NCI-H2196 treated with DMSO at 0.1 percent for 48 hours (cell line): ENCODE measurements around the gene DCAF15.
A peak's percentile ranks its signal among the peaks of the same experiment; 100 is the strongest.

Experiments
- DNase-seq: peaks from one replicate; lab custom pipeline; 2025; ENCODE audit not compliant: unreplicated experiment; lab: John Stamatoyannopoulos, UW

DCAF15 gene

DNA sequence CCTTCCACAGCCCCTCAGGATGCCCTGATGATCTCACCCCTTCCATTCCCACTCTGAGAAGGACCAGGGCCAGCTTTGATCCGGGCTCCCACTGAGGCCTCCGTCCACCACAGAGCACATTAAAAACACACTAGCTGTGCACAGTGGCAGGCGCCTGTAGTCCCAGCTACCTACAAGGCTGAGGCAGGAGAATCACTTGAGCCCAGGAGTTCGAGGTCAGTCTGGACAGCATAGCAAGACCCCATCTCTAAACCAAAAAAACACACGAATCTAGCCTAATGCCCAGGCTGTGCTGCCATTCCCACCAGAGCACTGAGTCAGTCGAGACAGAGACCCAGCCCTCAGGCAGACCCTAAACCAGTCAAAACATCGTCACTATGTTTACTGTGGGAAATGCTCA is 39.7 kb downstream of the DCAF15 start:
- no peak for DNase-seq

DNA sequence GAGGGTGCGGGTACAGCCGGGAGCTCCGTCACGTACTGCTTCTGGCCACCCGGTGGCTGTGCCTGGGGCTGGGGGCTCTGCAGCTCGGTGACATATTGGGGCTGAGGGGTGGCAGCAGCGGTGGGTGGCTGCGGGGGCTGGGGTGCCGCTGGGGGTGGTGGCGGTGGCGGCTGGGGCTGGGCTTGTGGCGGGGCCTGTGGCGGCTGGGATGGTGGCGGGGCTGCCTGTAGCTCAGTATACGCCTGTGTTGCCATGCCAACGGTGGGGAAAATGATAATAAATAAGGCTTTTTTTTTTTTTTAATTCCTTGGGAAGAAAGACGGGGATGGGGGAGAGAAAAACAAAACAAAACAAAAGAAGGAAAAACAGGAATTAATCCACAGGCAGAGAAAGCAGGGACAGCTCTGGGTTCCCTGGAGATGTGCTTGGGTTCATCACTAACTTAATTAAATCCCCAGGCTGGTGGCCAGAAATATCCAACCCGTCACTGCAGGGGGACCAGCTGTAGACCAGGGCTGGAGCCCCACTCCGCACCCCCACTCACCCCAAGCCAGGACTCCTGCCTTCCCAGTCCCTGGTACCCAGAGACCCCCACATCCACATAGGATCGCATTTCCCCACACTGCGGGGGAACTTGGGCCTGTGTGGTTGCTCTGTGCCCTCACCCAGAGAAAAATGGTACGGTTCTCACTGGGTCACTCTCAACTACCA is 41.4 kb downstream of the DCAF15 start:
- DNase-seq = no peak

DNA sequence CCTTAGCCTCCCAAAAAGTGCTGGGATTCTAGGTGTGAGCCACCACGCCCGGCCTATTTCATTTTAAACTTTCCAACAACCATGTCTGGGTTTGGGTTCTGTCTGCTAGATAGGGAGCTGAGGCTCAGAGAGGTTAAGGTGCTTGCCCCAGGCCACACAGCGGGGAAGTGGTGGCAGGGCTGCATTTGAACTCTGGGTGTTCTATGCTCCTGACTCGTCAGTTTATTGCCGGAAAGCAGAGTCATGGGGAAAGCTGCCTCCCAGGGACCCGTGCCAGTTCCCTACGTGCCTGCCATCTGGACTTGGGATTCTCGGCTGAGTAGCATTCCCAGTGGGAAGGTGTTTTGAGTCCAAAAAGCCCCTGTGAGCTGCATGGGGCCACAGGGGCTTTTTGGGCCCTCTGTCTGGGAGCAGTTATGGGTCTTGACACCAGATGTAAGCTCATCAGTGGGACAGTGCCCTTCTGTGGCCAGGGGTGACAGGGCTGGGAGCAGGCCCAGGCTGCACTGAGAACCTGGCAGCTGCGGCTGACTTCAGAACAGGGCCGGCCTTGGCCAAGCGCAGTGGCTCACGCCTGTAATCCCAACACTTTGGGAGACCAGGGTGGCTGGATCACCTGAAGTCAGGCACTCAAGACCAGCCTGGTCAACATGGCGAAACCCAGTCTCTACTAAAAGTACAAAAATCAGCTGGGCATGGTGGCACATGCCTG is 42.9 kb downstream of the DCAF15 start:
- DNase-seq = no peak

DNA sequence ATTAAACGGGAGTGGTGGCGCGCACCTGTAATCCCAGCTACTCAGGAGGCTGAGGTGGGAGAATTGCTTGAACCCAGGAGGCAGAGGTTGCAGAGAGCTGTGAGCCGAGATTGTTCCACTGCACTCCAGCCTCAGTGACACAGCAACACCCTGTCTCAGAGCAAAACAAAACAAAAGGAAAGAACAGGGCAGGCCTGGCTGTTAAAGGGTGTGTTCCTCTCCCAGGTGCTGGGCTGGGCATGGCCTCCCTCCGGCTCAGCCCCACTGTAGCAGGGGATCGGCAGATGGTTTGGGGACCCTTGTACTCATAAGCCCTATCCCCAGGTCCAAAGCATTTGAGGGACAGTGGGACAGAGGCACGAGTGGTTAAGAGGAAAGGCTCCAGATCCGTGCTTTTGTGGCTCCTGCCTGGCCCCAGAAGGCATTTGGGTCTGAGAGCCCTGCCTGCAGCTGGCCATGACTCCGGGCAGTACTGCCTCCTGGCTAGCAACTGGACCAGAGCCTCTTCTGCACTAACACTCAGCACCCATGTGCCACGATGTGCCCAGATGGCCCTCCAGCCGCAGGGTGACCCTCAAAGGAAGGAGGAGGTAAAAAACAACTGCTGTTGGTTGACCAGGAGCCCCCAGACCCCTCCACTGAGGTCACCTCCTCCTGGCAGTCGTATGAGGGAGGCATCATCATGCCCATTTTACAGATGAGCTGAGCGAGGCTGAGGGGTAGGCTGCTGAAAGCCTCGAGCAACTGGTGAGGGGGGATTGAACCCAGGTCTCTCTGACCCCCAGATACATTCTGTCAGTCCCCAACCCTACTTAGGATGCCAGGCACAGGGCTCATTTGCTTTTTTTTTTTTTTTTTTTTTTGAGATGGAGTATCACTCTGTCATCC is 43.8 kb downstream of the DCAF15 start:
- no peak for DNase-seq

DNA sequence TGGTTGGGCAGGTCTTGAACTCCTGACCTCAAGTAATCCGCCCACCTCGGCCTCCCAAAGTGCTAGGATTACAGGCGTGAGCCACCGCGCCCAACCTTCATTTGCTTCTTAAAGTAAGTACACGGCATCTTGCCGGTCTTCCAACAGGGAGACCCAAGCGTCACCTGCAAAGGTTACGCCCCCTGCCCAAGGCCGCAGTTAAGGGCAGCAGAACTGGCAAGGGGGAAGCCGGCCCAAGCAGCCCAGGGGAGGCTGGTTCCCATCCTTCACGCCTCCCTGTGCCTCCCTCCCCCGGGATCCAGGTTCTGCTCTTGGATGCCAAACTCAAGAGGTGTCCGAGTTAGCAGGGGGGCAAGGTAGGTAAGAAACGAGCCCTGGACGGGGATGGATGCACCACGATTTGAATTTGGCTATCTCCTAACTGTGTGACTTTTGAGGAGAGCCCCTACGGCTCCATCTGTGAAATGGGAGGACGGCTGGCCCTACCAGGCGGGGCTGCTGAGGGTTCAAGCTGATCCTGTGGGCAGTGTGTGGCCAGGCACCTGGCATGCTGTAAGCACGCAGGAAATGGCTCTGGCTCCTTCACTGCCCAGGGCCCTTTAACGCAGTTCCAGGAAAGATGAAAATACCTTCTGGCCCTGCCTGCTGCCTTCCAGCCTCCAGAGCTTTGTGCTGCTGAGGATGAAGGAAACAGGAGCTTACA is 44.8 kb downstream of the DCAF15 start:
- no peak for DNase-seq

DNA sequence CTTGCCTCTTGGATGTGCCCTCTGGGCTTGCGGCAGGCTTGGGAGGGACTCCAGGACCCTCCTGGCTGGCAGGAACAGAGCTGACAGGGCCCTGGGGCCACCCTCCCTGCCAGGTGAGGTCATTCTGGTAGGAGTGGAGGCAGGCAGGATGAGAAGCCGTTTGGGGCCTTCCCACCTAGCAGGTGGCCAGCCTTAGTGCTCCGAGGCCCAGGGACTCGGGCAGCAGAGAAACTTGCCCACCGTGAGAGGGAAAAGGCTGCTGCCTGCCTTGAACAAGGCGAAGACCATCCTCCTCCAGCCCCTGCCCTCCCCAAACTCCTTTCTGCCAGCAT is 45.3 kb downstream of the DCAF15 start:
- DNase-seq = no peak

DNA sequence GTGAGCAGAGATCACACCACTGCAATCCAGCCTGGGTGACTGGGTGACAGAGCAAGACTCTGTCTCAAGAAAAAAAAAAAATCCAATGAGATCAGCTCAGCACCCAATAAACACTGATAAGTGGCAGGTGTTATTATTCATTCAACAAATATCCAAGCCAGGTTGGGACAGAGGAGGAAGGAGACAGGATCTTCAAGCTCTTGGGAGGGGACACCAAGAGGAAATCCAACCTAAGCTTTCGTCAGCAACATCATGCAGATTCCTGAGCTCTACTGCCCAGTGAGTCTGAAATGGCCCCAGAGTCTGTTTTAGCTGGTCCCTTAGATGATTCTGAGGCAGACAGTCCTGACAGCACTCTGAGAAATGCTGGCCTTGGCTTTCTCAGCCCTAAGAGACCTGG is 46.1 kb downstream of the DCAF15 start:
- no peak for DNase-seq

DNA sequence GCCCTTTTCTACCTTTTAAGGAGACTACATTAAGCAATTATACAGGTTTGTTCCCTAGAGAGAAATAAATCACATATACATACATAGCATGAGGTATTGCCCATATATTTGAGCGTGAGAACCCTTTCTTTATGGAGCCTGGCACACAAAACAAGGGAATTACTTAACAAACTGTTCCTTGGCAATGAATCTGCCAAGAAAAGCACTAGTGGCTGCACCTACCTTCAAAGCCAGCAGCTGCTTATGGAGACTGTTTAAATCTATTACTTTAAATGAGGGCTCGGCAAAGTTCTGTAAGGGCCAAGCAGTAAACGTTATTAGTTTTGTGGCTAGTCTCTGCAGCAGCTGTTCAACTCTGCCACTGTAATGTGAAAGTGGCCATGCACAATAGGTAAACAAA is 46.8 kb downstream of the DCAF15 start:
- DNase-seq = no peak

DNA sequence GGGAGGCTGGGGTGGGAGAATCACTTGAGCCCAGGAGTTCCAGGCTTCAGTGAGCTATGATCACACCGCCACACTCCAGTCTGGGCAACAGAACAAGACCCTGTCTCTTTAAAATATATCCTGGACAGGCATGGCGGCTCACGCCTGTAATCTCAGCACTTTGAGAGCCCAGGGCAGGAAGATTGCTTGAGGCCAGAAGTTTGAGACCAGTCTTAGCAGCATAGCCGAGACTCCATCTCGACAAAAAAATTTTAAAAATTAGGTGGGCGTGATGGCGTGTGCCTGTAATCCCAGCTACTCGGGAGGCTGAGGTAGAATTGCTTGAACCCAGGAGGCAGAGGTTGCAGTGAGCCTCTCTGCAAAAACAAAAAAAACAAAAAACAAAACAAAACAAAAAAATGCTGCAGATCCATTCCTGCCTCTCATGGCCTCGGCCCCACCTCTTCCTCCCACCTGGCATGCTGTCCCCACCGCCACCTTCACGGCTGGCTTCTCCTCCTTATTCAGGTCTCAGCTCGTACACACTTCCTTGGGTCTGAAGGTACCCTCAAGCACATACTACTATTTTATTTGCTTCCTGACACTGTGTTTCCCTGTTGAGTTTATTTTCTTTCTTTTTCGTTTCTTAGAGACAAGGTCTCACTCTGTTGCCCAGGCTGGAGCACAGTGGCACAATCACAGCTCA is 48.5 kb downstream of the DCAF15 start:
- DNase-seq = no peak

DNA sequence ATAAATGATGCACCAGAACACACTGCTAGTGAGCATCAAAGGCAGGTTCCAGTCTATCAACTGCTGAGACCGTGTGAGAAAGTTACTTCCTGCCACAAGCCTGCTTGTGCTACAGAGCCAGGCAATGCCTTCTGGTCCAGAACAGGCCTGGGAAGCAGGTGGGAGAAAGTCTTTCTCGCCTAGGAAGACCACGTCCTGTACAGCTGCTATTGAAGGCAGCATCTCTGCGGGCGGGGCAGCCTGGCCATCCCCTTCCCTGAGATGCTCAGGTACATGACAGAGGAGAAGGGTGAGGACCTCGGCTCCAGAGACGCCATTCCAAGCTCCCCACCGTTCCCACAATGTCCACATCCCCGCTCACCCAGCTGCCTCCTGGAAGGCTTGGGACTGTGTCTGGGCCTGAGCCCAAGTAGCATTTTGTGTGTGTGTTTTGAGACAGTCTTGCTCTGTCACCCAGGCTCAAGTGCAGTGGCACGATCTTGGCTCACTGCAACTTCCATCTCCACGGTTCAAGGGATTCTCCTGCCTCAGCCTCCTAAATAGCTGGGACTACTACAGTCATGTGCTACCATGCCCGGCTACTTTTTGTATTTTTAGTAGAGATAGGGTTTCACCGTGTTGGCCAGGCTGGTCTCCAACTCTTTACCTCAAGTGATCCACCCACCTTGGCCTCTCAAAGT is 50.4 kb downstream of the DCAF15 start:
- no peak for DNase-seq

DNA sequence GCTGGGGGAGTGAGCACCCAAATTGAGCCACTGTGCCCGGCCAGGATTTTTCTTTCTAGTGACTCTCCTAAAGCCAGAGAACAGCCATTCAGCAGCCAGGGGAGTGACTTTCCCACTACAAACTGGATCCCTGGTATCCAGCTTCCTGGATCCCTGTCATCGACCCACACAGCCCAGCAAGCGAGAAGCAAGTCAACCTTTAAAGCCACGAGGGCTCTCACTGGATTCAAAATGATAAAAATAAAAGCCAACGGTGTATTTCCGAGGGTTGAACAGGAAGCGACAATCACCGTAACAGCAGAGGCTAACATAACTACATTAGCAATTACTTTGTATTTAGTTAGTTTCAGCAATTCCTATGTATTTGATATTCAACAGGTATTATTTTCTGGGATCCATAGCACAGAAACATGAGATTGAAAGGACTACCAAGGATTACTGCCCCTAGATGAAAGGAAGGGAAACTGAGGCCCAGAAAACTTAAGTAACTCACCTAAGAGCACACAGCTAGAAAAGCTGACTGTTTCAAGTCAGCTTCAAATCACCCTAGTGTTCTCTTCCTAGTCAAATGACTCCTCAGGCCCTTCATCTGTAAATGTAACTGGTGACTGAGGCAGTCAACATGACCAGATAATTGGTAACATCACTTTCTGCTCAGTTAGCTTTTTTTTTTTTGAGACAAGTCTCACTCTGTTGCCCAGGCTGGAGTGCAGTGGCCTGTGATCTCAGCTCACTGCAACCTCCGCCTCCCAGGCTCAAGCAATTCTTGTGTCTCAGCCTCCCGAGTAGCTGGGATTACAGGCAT is 51.1 kb downstream of the DCAF15 start:
- no peak for DNase-seq

DNA sequence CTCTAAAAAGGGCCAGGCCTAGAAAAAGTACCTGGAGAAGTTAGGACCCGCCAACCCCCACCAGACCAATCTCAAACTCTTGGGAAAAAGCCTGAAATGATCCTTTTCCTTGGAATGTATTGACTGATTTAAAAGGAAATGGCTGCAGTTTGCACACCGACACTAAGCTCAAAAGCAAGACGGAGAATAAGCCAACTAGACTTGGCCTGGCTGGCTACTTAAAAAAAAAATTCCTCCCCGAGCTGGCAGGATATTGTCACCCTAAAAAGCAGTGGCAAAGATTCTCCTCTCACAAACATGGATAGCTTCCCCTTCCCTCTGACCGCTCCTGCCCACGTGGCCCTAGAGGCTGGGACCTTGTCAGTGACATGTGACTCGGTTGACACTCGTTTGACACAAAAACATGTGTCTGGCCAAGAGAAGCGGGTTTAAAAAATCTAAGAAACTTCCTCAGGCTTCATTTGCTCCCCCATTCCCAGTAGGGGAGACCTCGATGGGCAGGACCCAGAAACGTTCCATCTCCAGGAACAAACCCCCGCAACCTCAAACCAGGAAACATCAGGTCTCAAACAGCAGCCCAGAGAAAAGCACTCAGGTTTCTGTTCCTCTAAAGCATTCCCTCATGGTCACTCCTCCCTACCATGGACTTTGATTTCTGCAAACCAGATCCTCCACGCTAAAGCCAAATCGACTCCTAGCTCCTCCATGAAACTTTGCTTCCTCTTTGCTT is 52.5 kb downstream of the DCAF15 start:
- DNase-seq = no peak

DNA sequence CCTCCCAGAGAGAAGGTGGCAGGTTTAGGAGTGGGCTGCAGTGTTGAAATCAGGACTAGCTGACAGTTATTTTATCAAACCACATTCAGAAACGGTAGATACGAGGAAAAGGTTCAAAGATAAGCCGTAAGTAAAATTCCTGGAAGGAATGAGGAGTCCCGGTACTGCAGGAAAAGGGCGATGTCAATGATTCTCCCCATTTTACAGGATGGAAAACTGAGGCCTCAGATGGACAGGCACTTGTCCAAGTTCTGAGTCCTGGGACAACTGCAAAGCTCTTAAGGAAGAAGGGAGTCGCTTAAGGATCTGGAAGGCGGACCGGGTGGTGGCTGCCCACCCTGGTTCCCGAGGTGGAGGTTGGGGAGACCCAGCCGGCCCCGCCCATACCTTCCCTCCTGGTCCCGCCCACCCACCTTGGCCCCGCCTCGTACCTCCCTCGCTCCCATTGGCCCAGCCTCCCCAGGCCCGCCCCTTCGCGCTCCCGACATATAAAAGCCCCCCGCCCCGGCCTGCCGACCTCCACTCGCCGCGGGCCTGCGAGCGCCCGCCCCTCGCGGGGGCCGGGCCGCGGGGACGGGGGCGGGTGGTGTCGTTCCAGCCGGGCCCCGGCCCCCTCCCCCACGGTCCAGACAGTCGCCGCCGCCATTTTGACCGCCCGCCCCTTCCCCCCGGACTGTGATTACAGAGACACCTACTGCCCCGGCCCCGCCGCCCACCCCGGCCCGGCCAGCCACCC is 53.2 kb downstream of the DCAF15 start:
- peak; percentile 77 for DNase-seq

DNA sequence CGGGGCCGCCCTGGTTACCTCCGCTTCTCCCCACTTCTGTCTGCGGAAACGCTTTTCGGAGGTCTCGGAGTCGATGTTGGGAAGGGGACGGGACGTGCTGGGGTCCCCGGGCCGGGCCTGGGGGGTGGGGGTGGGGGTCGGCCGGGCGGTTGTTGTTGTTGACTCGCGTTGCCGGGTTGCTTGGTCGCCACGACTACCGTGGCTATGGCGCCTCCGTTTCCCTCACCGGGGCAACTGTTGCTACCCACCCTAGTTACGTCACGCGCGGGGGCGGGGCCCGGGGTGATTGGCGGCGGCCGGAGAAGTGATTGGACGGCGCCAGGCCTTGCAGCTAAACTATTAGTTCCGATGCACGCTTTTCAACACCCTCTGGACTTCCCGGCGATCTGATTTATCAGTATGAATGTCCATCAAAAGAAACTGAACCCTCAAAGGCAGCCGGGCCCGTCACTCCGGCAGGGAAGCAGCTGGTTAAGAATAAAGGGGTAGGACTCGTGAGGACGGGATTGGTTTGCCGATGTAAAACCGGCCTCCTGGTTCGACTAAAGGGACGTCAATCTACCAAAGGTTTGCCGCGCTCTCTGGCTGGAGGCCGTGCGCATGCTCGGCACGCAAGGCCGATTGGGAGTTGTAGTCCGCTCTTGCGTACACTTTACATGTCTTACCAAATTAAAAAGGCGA is 53.9 kb downstream of the DCAF15 start, which contains the start of gene RFX1:
Gene RFX1, minus strand, starts transcription at position 236 of the 681 bp plus-strand sequence. CDS start 12,477 bp downstream, outside the sequence.
- DNase-seq = peak; percentile 99

DNA sequence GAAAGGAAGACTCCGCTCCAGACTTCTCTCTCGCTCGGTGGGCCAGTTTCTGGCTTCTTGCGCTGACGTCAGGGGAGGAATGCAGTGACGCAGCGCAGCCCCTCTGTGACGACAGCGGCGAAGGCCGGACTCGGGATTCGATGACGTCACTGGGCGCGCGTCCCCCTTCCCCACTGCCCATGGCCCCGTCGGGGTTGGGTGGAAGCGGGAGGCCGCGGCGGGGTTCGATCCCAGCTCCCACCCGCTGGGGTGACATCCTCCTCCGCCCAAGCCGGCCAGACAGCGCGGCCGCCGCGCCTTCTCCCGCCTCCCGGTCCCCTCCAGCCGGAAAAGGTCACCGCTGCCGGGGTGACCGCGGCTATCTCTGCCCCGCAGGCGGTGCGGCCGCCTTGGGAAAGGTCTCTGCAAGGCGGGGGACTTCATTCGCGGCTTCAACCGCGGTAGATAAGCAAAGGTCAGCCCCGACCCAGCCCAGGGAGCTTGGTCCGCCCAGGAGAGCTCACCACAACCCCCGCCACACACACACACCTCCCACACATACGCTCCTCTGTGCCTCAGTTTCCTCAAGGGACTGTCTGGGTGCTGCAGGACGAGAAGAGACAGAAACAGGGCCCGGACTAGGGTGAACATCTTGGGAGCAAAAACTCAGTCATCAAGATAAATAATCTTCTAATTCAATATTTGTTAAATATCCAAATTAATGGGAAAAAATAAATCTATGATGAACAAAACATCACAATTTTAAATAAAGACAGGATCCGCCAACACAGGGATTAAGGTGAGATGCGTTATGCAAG is 54.7 kb downstream of the DCAF15 start:
- DNase-seq = no peak
